OCI-LY1 (cell line): ENCODE results near the gene LRMDA.

Source experiments
- EZH2 ChIP-seq: fragments of 200-600 bp; sonication (generic), shearing (Covaris generic); IDR thresholded peaks from 2 replicates; pipeline ENCODE4 v1.8.0; 2017; ENCODE audit warnings: borderline replicate concordance, mixed run types, mild to moderate bottlenecking, antibody characterized with exemption, low read length, moderate library complexity, mixed read lengths
- TF ChIP-seq, protein P1 (sequence below): fragments of 200-600 bp; sonication (generic), shearing (Covaris generic); IDR thresholded peaks from 2 replicates; pipeline ENCODE4 v1.5.1; 2017; ENCODE audit warnings: mild to moderate bottlenecking, antibody characterized with exemption, low read length, moderate library complexity, mixed read lengths

DNA sequence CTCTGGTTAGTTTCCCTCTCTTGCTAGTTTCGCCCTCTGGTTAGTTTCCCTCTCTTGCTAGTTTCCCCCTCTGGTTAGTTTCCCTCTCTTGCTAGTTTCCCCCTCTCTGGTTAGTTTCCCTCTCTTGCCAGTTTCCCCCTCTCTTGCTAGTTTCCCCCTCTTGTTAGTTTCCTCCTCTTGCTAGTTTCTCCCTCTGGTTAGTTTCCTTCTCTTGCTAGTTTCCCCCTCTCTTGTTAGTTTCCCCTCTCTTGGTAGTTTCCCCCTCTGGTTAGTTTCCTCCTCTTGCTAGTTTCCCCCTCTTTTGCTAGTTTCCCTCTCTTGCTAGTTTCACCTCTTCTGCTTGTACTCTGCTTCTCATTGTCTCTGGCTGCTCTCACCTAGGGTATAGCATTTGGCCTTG is 613.8 kb downstream of the LRMDA start:
- TF ChIP-seq, protein P1, sequence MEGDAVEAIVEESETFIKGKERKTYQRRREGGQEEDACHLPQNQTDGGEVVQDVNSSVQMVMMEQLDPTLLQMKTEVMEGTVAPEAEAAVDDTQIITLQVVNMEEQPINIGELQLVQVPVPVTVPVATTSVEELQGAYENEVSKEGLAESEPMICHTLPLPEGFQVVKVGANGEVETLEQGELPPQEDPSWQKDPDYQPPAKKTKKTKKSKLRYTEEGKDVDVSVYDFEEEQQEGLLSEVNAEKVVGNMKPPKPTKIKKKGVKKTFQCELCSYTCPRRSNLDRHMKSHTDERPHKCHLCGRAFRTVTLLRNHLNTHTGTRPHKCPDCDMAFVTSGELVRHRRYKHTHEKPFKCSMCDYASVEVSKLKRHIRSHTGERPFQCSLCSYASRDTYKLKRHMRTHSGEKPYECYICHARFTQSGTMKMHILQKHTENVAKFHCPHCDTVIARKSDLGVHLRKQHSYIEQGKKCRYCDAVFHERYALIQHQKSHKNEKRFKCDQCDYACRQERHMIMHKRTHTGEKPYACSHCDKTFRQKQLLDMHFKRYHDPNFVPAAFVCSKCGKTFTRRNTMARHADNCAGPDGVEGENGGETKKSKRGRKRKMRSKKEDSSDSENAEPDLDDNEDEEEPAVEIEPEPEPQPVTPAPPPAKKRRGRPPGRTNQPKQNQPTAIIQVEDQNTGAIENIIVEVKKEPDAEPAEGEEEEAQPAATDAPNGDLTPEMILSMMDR: no peak
- no peak for TF ChIP-seq EZH2
